ENCODE data around the gene MAP3K12.
A peak's percentile ranks its signal among the peaks of the same experiment; 100 is the strongest.

GRCh38 chr12:53543539-53543938 is 44.3 kb upstream of the MAP3K12 start:
- peak; percentile 82 to 99 (median 92) for TF ChIP-seq CTCF (IDR thresholded peaks at IDR 0.05; ENCODE audit: control extremely low read depth in 1 of 3, insufficient read depth in 1 of 3, low read depth in 1 of 3, low read length in 3 of 3)
- no peak for TF ChIP-seq POLR2A (IDR thresholded peaks at IDR 0.05; ENCODE audit: control extremely low read depth in 1 of 2, low read depth in 2 of 2, low read length in 2 of 2)
- TF ChIP-seq RFX5 (IDR thresholded peaks at IDR 0.05; ENCODE audit: borderline replicate concordance, low read depth, low read length) = no peak
- no peak for TF ChIP-seq EZH2 (IDR thresholded peaks at IDR 0.05; ENCODE audit: low read depth, low read length, severe bottlenecking)
- TF ChIP-seq CEBPB (IDR thresholded peaks at IDR 0.05; ENCODE audit: low read depth, low read length) = no peak
- TF ChIP-seq TAF7 (optimal IDR thresholded peaks at IDR 0.05; ENCODE audit: borderline replicate concordance, low read depth, low read length) = no peak
- no peak for TF ChIP-seq USF2 (IDR thresholded peaks at IDR 0.05; ENCODE audit: low read length)
- TF ChIP-seq, protein P1, sequence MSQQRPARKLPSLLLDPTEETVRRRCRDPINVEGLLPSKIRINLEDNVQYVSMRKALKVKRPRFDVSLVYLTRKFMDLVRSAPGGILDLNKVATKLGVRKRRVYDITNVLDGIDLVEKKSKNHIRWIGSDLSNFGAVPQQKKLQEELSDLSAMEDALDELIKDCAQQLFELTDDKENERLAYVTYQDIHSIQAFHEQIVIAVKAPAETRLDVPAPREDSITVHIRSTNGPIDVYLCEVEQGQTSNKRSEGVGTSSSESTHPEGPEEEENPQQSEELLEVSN (IDR thresholded peaks at IDR 0.05) = no peak
- no peak for TF ChIP-seq JUND (IDR thresholded peaks at IDR 0.05; ENCODE audit: low read length)
- no peak for TF ChIP-seq POLR2AphosphoS5 (IDR thresholded peaks at IDR 0.05; ENCODE audit: low read depth, low read length)
- TF ChIP-seq SIN3A (conservative IDR thresholded peaks at IDR 0.05 in 1 of 2, IDR thresholded peaks at IDR 0.05 in 1 of 2; ENCODE audit: low read depth in 1 of 2, low read length in 2 of 2) = no peak
- TF ChIP-seq RXRA (IDR thresholded peaks at IDR 0.05; ENCODE audit: insufficient read depth, low read depth, low read length) = no peak
- TF ChIP-seq TAF1 (IDR thresholded peaks at IDR 0.05; ENCODE audit: low read depth, low read length) = no peak
